Non-pigmented ciliary epithelial cell (primary cell): ENCODE data around the gene PROK1.

Source experiments
- DNase-seq: peaks from one replicate; pipeline ENCODE4 v3.0.0-alpha.2; 2010; ENCODE audit warnings: low read depth

PROK1 gene

GRCh38 chr1:110465038-110465813, 14.3 kb downstream of the PROK1 start:
- no peak for DNase-seq

- no peak for DNase-seq
Observed at GRCh38 chr1:110465814-110466380, 14.9 kb downstream of the PROK1 start.

GRCh38 chr1:110466646-110467280, 15.8 kb downstream of the PROK1 start:
- no peak for DNase-seq

GRCh38 chr1:110471131-110471530, 20.2 kb downstream of the PROK1 start:
- DNase-seq = no peak

GRCh38 chr1:110472546-110472945, 21.6 kb downstream of the PROK1 start:
- no peak for DNase-seq

- no peak for DNase-seq
Observed at GRCh38 chr1:110474444-110474843, 23.5 kb downstream of the PROK1 start.

GRCh38 chr1:110475362-110476027, 24.5 kb downstream of the PROK1 start:
- no peak for DNase-seq

GRCh38 chr1:110476028-110476765, 25.2 kb downstream of the PROK1 start:
- DNase-seq = no peak

GRCh38 chr1:110477041-110477440, 26.1 kb downstream of the PROK1 start:
- DNase-seq = peak; percentile 36

GRCh38 chr1:110477445-110477957, 26.6 kb downstream of the PROK1 start:
- DNase-seq = no peak

- no peak for DNase-seq
Observed at GRCh38 chr1:110477967-110478640, 27.2 kb downstream of the PROK1 start.

GRCh38 chr1:110478886-110479285, 27.9 kb downstream of the PROK1 start:
- DNase-seq = no peak

- DNase-seq = no peak
Observed at GRCh38 chr1:110480356-110481096, 29.6 kb downstream of the PROK1 start.

GRCh38 chr1:110481968-110482623, 31.1 kb downstream of the PROK1 start:
- DNase-seq = no peak

- DNase-seq = no peak
Observed at GRCh38 chr1:110482662-110483307, 31.8 kb downstream of the PROK1 start.

GRCh38 chr1:110483308-110483685, 32.3 kb downstream of the PROK1 start:
- DNase-seq = no peak

GRCh38 chr1:110484801-110485200, 33.9 kb downstream of the PROK1 start:
- DNase-seq = no peak

GRCh38 chr1:110485725-110486124, 34.8 kb downstream of the PROK1 start:
- no peak for DNase-seq

- DNase-seq = no peak
Observed at GRCh38 chr1:110487726-110488125, 36.8 kb downstream of the PROK1 start.

GRCh38 chr1:110488161-110488560, 37.2 kb downstream of the PROK1 start:
- no peak for DNase-seq
